HG02943 (cell line): ENCODE measurements around the gene MRM3.
"Not testable (repeated sequence)": the region's sequence is repeated elsewhere in the genome, so short reads cannot be mapped to it uniquely, and the experiment has no call there.

ENCODE experiments used
- ATAC-seq: cut with Tn5 transposase; IDR thresholded peaks from one replicate; pipeline ENCODE4 v1.9.1; 2021; ENCODE audit warnings: mild to moderate bottlenecking, low read depth, moderate library complexity; ENCODE audit not compliant: unreplicated experiment

MRM3 gene

GRCh38 chr17:781805-782731 is at the start of gene MRM3, which contains the start of gene GLOD4:
MRM3 (plus strand) TSS chr17:782353; CDS start chr17:782379, 26 bp downstream.
GLOD4 (minus strand) TSS chr17:782280; CDS start chr17:782255, 25 bp downstream.
- peak; percentile 78 for ATAC-seq

- ATAC-seq, result no peak
These were observed 49.0 kb upstream of the MRM3 start for GRCh38 chr17:732902-733720.

GRCh38 chr17:733743-734142 is 48.4 kb upstream of the MRM3 start:
- ATAC-seq, result no peak

- ATAC-seq, result no peak
These were observed 44.5 kb upstream of the MRM3 start for GRCh38 chr17:737561-738113.

- ATAC-seq, result peak; percentile 61
These were observed 41.7 kb upstream of the MRM3 start for GRCh38 chr17:740240-741017.

GRCh38 chr17:742147-742793 is 39.9 kb upstream of the MRM3 start:
- ATAC-seq, result no peak

- ATAC-seq, result no peak
These were observed 39.0 kb upstream of the MRM3 start for GRCh38 chr17:743139-743538.

- ATAC-seq, result no peak
These were observed 37.2 kb upstream of the MRM3 start for GRCh38 chr17:744937-745336.

GRCh38 chr17:745406-745805 is 36.7 kb upstream of the MRM3 start:
- ATAC-seq, result no peak

- ATAC-seq, result no peak
These were observed 36.0 kb upstream of the MRM3 start for GRCh38 chr17:746181-746580.

- no peak for ATAC-seq
These were observed 35.1 kb upstream of the MRM3 start for GRCh38 chr17:746783-747629.

GRCh38 chr17:748604-749003 is 33.5 kb upstream of the MRM3 start:
- ATAC-seq, result not testable (repeated sequence)

GRCh38 chr17:749359-749758 is 32.8 kb upstream of the MRM3 start:
- ATAC-seq, result not testable (repeated sequence)

- no peak for ATAC-seq
These were observed 31.6 kb upstream of the MRM3 start for GRCh38 chr17:750431-751037.

- peak; percentile 44 for ATAC-seq
These were observed 30.7 kb upstream of the MRM3 start for GRCh38 chr17:751269-752001.

- ATAC-seq, result peak; percentile 78
These were observed 30.0 kb upstream of the MRM3 start, which contains the start of gene GEMIN4 for GRCh38 chr17:752002-752619. GEMIN4 (minus strand) TSS chr17:752264; CDS start chr17:752142, 122 bp downstream.

GRCh38 chr17:752620-753219 is 29.4 kb upstream of the MRM3 start:
- no peak for ATAC-seq
